ENCODE measurements around the gene TMEM132E.

The TMEM132E gene

DNA sequence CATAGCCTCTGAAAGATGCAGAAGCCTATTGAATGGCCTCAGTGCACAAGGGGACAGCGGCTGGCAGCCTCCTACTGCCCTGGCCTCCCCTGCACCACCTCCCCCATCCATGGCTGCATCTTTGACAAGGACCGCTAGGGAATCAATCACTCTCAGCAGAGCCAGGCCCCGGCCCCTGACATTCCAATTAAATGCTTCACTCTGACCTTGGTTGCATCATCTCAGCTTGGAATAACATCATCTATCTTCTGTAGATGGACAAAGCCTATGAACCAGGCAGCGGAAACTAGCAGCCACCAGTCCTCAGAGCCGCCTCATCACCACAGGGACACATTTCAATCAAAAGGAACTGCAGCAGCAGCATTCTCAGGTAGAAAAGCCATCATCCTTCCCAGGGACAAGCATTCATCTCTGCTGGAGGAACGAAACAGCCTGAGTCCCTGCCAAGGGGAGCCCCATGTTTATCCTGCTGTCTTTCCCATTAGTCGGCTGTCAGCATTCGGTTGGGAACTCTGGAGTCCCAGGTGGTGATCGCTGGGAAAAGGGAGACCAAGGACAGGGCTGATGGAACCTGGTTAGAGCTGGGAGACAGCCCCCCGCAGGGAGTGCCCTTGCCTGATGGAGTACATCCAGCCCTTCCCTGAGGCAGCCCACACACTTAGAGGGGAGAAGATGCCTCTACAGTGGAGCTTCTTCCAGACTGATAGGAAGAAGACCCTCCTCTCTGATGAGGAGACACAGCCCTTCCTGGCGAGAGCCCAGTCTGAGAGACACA lies 11.5 kb upstream of the TMEM132E start:
- no peak overlapping the region for H3K4me3 ChIP-seq (ENCODE audit: low read depth, low read length)

DNA sequence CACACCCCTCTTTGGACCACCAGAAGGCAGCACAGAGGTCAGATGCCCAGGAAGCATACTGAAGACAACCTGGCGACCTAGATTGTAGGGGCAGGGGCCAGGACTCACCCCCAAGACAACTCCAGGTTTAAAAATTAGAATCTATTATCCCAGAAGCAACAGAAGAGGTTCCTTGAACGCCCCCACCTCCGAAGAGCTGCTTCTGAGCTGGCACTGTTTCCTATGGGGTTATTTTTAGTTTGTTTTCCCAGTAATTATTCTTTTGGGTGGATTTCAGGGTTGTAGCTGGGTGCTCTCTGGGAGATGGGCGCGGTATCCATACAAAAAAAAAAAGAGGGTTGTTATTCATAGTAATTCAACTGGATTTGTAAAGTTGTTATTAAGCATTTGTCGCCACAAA lies 10.4 kb upstream of the TMEM132E start:
- H3K4me3 ChIP-seq (ENCODE audit: low read depth, low read length) = no peak overlapping the region

DNA sequence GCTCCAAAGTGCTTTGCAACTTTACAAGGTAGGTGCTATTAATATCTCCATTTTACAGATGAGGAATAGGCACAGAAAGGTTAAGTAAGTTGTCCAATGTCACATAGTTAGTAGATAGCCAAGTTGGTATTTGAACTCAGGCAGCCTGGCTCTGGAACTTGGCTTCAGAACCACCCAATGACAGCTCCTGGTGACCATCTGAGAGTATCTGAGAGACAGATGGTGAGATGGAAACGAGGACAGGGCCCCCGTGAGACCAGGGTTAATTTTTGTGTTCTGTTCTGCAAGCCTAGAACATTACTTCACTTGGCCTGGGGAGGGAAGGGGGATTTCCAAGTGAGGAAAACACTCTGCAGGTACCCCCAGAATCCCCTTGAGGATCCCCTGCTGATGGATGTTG lies 9.8 kb upstream of the TMEM132E start:
- H3K4me3 ChIP-seq (ENCODE audit: low read depth, low read length) = no peak overlapping the region

DNA sequence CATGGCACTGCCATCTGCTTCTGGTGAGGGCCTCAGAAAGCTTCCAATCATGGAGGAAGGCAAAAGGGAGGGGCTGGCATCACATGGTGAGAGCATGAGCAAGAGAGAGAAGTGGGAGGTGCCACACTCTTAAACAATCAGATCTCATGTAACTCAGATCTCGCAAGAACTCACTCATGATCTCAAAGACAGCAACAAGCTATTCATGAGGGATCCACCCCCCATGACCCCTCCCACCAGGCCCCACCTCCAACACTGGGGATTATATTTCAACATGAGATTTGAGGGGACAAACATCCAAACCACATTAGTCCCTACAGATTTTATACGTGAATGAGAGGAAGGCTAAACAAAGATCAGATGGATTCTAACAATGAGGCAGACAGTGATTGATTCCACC lies 8.9 kb upstream of the TMEM132E start:
- no peak overlapping the region for H3K4me3 ChIP-seq (ENCODE audit: low read depth, low read length)

DNA sequence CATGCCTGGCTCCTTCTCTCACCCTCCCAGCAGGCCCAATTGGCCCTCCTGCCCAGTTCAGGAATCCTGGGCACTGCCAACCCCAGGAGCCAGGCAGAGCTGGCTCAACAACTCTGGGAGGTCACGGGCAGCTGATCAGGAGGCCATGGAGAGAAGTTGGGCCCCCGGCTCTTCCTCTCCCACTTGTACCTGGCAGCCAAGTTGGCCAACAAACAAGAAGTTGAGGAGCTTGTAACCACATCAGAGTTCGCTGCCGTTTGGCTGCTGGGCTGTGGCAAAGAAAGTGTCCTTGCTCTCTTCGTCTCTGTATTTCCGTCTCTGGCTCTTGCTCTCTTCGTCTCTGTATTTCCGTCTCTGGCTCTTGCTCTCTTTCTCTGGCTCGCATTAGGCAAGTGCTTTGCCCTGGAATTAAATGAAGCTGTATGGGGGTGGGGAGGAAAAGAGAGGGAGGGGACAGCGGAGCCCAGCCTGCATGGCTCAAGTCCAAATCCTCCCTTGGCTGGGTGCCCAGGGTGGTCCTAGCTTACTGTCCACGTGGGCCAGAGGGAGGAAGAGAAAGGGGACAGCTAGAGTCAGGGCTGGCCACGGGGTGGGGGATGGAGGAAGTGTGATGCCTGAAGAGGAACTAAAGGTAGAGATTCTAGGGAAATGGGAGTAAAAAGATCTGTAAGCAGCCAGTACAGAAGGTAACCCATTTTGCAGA lies 7.8 kb upstream of the TMEM132E start:
- H3K4me3 ChIP-seq (ENCODE audit: low read depth, low read length) = no peak overlapping the region

DNA sequence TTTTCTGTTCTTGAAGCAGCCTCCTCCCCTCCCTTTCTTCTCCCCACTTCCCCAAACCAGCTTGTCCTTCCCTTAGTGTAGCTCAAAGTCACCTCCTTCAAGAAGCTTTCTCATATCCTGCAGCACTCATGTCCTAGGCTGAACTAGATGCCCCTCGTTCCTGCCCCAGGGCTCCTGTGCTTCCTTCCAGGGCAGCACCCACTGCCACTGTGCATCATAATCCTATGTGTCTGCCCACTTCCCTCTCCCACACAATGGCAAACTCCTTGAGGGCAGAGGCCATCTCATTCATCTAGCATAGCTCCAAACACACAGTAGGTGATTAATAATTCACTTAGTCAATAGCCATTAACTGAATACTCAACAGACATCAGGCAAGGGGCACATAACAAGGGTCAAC lies 6.9 kb upstream of the TMEM132E start:
- H3K4me3 ChIP-seq (ENCODE audit: low read depth, low read length) = no peak overlapping the region

DNA sequence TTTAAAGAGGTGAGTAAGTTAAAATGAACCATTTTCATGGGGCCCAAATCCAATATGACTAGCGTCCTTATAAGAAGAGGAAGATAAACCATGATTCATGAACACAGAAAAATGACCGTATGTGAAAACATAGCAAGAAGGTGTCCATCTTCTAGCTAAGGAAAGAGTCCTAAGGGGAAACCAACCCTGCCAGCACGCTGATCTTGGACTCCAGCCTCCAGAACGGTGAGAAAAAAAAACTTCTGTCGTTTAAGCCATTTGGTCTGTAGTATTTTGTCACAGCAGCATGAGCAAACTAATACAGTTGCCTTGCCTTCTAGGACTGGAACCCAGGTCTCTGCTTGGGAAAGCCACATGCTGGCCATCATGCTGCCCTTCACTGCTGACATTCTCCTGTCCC lies 4.2 kb upstream of the TMEM132E start:
- no peak overlapping the region for H3K4me3 ChIP-seq (ENCODE audit: low read depth, low read length)

DNA sequence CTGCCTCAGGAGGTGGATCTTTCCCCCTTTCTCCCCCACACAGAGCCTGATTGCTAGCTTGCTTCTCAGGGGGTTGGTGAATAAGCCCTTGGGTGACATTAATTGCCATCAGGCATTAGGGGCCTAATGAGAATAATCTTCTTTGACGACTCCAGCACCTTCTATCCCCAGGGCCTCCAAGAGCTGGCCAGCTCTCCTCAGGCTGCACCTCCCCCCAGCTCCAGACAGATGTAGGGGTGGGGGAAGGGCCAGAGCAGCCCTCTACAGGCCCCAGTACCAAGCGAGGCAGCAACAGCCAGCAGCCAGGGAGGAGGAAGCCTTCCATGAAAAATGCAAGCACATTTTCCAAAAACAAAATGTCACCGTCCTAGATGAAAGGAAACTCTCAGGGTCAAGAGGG lies 1.4 kb upstream of the TMEM132E start:
- H3K4me3 ChIP-seq (ENCODE audit: low read depth, low read length) = no peak overlapping the region

DNA sequence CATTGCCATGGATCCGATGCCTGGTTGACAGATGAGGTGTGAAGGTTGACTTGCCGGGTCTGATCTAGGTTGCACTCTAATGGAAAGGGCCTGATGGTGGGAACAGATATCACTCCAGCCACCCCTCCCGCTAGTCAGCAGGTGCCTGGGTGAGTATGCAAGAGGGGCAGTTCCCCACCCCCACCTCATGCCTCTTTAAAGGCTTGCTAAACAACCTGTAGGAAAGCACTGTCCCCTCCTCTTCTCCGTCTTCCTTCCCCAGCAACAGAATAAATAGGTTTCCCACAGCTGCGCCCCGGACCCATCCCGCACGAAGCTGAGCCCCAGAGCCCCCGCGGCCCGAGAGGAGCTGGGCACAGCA lies 746 bp upstream of the TMEM132E start:
- H3K4me3 ChIP-seq (ENCODE audit: low read depth, low read length) = no peak overlapping the region

DNA sequence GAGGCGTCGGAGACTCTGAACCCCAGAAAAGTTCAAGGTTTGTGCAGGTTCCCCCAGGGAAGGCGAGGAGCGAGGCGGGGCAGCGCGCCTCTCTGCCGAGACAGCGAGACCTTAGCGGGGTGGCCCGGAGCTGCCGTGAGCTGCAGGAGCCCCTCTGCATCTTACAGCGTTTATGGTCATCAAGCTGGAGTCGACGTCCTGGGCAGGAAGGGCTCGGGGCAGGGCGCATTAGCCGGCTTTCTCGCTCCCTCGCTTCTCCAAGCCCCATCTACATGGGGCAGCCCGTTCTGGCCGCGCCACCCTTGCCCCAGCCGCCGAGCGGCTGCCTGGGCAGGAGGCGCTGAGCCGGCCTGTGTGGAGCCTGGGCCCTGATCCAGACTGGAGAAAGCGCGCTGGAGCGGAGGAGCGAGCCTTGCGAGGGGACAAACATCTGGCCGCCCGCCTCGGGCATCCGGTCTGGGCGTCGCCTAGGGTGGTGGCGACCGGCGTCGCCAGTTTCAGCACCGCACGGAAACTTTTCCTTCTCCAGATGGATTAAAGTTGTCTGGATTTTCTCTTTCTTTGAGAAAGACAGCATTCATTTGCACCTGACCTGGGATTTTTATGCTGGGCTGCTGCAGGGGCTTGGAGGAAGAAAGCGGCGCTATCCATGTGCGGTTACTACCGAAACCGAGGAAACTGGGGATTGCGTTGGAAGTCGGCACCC lies 750 bp downstream of the TMEM132E start:
- H3K4me3 ChIP-seq (ENCODE audit: low read depth, low read length) = no peak overlapping the region

DNA sequence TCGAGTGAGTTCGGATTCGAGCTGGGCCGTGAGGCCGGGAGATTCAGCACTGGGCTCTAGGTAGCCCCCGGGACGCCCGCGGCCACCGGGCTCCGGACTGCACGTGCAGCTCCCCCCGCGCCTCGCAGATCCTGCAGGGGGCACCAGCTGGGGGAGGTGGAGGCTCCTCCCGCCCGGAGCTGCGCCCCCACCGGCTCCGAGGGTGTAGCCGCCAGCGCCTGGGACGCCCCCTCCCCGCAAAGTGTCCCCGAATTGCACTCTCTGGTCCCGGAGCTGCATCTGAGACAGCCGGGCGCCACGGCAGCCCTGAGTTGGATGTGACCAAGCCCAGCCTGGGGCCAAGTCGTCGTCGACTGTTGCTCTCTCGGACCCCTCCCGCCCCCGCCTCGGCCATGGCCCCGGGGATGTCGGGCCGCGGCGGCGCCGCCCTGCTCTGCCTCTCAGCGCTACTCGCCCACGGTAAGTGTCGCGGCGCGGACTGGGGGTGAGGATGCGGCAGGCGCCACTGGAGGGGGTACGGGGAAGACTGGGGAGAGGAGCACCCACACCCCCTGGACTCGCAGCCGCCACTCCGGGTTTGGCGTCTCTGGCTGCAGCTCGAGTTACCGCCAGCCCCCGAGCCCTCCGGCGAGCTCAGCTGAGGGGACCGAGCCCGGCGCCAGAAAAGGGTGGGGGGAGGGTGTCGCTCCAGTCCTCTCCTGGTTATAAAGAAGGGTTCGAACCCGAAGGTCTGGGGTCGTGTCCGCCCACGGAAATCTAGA lies 1.5 kb downstream of the TMEM132E start:
- H3K4me3 ChIP-seq (ENCODE audit: low read depth, low read length) = peak overlapping the region; percentile 13

DNA sequence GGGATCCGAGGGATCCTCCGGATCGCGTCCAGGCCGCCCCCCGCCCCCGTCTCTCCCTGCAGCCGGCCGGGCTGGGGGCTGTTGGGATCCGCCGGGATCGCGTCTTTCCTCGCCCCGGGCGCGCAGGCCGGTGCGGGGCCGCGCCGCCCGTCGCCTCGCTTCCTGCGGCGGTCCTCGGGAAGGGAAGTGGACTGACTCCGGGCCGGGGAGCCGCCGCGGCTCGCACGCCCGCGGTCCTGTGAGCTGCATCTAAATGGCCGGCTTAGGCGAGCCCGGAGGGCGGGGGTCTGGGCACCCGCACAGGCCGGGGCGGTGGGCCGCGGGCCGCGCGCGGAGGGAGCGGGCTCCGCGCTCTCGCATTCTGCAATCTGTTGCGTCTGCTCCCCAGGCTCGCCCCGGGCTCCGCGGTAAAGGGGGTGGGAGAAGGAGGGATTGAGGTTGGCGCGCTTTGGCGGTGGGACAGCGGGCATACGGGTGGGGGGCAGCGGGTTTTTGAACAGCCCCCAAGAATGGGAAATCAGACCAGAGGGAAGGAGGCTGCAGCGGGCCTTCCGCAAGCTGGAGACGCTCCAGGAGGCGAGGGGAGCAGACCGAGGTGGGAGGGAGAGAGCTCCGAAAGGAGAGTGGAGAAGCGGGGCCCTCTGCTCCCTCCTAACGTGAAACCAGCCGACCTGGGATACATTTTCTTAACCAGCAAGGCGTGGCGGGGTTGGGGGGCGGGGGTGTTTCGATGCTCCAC lies 2.2 kb downstream of the TMEM132E start:
- H3K4me3 ChIP-seq (ENCODE audit: low read depth, low read length) = peak overlapping the region; percentile 13

DNA sequence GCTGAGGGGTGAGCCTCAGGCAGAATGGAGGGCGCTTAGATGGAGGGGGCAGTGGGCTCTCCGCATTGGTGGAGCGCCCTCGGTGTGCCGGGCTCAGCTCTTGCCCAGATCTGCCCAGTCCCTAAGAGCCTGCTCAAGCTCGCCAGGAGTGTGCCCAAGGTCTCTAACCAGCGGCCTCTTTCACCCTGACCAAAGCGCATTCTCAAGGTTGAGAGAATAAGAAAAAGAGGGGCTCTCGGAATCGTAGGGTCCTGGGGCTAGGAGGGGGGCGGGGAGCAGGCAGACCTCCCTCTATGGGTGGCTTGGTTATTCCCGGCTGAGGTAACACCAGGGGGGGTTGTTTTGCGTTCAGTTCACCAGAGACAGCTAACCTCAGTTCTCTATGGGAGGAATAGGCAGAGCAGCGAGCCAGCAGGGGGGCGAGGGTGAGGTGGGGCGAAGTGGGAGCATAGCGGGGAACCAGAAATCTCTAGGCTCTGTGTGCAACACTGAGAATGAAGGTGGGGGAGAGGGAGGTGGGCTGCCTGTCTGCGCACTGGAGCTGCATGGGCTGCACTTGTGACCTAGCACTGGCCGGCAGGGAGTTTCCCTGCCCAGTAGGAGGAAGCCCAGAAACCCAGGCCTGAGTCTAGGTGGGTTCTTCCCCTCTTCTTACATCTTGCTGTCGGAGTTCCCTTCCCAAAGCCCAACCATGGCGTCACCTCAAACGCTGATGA lies 3.0 kb downstream of the TMEM132E start:
- no peak overlapping the region for H3K4me3 ChIP-seq (ENCODE audit: low read depth, low read length)

DNA sequence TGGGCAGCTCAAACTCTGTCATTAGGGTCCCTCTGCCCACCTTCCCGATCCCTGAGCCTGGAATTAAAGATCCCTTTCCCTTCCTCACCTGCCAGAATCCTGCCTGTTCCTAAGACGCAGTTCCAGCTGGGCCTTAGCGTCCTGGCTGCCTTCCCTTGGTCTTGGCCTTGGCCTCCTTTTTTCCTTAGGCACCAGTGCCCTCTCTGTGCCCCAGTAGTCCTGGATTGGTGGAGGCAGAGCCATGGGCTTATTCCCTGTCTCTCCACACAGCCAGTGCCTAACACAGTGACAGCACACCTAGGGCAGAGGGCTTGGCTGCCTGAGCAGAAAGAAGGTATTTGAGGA lies 3.5 kb downstream of the TMEM132E start:
- no peak overlapping the region for H3K4me3 ChIP-seq (ENCODE audit: low read depth, low read length)

DNA sequence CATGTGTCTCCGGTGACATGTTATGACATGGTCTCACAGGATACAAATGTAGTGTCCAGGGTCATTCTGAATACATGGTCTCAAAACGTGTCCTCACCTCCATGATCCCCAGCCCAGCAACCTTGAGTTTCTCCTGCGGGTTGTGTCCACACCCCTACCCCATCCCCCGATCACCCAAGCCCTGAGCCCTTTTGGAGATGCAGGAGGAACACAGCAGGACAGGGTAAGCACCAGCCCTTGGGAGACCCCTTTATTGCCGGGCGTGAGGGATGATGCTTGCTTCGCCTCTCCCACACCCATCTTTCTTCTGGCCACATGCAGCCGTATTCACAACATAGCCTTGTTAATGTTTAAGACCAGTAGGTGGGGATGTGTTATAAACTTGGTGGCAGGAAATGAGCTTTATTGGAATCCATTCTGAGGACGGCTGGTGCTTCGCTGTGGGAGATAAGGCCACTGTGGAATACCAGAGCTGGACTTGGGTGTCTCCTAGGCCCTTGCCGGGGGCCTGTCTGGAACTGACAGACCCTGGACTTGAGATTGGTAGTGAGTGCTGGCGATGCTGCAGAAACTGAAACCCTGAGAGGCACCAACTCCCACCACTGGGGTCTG lies 5.5 kb downstream of the TMEM132E start:
- H3K4me3 ChIP-seq (ENCODE audit: low read depth, low read length) = no peak overlapping the region

DNA sequence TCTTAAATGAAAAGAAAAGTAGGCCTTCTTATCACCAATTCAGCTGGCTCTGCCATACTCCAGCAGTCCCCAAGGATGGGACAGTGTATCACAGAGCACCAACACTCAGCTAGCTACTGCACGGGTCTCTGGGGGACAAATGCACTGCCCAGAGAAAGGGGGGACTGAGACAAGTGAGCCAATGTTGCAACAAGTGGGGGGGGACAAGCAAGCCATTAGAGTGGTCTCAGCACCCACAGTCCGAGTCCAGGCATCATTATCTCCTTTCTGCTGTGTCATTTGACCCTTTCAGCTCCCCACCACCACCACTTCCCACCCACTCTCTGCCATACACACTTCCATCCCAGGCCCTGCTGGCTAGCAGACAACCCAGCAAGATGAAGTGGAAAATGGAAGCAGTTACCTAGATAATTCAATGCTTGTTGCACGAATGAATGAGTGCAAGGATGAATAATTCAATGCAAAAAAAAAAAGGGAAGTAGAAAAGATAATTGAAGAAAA lies 7.0 kb downstream of the TMEM132E start:
- H3K4me3 ChIP-seq (ENCODE audit: low read depth, low read length) = no peak overlapping the region

DNA sequence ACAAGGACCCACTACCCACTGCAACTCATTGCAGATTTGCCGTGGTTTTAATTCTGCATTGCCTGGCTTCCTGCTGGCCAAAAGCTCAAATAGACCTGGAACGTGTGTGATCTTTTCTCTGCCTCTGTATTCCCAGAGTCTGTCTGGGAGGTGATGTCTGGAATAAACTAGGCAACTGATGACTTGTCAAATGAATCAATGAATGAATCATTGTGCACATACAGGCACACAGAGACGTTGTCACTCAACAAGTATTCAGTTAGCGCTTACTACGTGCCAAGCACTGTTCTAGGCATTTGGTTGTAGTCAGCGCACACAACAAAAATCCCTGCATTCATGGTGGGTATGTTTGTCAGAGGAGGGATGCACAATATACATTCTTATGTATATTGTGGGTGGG lies 8.9 kb downstream of the TMEM132E start:
- no peak overlapping the region for H3K4me3 ChIP-seq (ENCODE audit: low read depth, low read length)

DNA sequence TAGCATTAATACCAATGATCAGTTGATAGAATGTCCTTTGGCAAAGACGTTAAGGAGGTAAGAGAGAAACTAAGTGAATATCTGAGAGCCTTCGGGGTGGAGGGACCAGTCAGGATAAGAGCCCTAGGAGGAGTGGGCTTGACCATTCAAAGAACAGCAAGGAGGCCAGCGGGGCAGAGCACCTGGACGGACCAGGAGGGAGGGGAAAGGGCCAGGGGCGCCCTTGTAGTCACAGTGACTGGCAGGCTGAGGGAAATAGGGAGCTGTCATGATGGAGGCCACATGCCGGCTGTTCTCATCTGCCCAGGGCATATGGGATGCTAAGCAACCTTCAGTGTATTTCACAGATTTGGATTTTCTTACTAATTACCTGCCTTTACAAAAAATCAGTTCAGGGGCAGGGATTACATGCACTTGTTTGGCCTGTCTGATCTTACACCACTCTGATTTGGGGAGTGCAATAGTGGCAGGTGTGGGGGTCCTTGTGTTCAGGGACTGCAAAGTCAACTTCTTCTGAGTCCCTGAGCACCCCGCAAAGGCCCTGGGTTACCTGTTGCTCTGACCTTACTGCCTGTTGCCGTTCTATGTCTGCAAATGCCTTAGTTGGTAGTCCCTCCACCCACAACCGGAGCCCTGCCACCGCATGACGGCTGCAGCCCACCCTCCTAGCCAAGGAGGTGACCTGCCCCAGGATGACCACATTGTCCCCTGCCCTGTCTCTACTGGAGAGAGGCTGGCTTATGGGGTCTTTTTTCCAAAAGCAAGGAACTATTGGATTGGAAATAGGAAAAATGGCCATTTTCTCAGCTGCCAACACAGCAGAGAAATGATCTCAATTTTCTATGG lies 10.0 kb downstream of the TMEM132E start:
- H3K4me3 ChIP-seq (ENCODE audit: low read depth, low read length) = no peak overlapping the region

DNA sequence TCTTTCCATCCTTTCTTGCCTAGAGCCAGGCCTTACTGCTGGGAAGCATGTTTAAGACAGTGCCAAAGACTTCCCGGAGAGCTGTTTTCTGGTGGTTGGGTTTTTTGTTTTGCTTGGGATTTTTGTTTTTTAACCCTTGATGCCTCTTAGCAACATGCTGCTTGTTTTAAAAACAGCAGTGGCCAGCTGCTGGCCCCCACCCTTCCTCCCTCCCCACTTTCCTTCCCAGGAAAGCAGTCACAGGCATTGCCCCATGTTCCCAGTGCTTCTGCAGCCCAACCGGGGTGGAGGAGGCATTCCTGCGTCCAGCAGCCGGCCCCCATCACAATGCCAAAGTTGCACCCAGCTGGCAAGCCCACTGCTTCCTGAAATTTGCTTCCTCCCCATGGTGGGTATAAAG lies 12.6 kb downstream of the TMEM132E start:
- no peak overlapping the region for H3K4me3 ChIP-seq (ENCODE audit: low read depth, low read length)

Data from iPS-11a (cell line).